ENCODE data around the gene KRAS.
A peak's percentile ranks its signal among the peaks of the same experiment; 100 is the strongest.

KRAS gene

DNA sequence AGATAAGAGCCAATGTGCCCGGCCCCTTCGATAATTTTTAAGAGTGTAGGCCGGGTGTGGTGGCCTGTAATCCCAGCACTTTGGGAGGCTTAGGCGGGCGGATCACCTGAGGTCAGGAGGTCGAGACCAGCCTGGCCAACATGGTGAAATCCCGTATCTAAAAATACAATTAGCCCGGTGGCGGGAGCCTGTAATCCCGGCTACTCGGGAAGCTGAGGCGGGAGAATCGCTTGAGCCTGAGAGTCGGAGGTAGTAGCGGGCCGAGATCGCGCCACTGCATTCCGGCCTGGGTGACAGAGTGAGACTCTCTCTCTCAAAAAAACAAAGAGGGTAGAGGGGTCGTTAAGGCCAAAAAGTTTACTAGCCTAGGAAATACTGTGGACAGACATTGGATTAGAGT, 2.6 kb downstream of the KRAS start:
- peak overlapping the region in 2 of 3 experiments; percentile 41 to 72 for H3K27ac Mint-ChIP-seq
- H3K9me3 Mint-ChIP-seq: no peaks in the 10 kb centered on the region
- peak overlapping the region; percentile 72 to 85 (median 82) for H3K4me3 Mint-ChIP-seq
- H3K4me1 Mint-ChIP-seq: peaks cover 23% of the 10 kb centered on the region
- peaks cover 22% of the 10 kb centered on the region for H3K36me3 Mint-ChIP-seq (ENCODE audit: low read depth)
- TF ChIP-seq, protein P1, sequence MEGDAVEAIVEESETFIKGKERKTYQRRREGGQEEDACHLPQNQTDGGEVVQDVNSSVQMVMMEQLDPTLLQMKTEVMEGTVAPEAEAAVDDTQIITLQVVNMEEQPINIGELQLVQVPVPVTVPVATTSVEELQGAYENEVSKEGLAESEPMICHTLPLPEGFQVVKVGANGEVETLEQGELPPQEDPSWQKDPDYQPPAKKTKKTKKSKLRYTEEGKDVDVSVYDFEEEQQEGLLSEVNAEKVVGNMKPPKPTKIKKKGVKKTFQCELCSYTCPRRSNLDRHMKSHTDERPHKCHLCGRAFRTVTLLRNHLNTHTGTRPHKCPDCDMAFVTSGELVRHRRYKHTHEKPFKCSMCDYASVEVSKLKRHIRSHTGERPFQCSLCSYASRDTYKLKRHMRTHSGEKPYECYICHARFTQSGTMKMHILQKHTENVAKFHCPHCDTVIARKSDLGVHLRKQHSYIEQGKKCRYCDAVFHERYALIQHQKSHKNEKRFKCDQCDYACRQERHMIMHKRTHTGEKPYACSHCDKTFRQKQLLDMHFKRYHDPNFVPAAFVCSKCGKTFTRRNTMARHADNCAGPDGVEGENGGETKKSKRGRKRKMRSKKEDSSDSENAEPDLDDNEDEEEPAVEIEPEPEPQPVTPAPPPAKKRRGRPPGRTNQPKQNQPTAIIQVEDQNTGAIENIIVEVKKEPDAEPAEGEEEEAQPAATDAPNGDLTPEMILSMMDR (IDR thresholded peaks at IDR 0.05; ENCODE audit: unreplicated experiment in 3 of 3): no peak
- H3K27me3 Mint-ChIP-seq (ENCODE audit: low read depth): no peaks in the 10 kb centered on the region

DNA sequence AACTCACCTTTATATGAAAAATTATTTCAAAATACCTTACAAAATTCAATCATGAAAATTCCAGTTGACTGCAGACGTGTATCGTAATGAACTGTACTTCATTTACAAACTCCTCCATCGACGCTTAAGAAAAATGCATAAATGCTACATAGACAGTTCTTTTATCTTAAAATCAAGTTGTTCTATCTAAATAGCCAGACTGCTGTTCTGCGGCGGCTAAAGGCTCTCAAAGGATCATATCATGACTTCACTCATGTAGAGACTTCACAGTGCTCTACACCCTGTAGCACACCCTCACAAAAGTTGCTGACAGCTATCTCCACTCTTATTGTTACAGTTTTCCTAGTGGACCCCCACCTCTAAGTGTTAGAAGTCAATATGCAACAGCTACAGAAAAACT, 5.2 kb downstream of the KRAS start:
- TF ChIP-seq, protein P1 (IDR thresholded peaks at IDR 0.05; ENCODE audit: unreplicated experiment in 3 of 3): no peak
- no peaks in the 10 kb centered on the region for H3K27me3 Mint-ChIP-seq (ENCODE audit: low read depth)
- H3K4me3 Mint-ChIP-seq: peak overlapping the region in 2 of 3 experiments; percentile 22 to 43
- peaks cover 23% of the 10 kb centered on the region for H3K4me1 Mint-ChIP-seq
- peak overlapping the region in 2 of 3 experiments; percentile 28 to 64 for H3K27ac Mint-ChIP-seq
- H3K36me3 Mint-ChIP-seq (ENCODE audit: low read depth): peaks cover 25% of the 10 kb centered on the region
- H3K9me3 Mint-ChIP-seq: no peaks in the 10 kb centered on the region

DNA sequence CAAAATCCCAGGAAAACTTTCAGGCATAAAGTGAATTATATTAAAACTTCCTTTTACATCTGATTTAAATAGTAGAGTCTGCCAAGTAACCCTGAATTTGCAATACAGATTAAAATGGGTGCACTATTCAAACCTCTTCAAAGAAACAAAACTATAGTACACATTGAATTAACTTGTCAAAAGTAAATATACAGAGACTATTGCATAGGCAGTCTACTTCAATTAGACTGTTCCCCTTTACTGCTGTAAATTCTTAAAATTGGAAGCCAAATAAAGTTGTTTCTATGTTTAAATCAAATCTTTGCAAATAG, 7.1 kb downstream of the KRAS start:
- TF ChIP-seq, protein P1 (IDR thresholded peaks at IDR 0.05; ENCODE audit: unreplicated experiment in 3 of 3): no peak
- Mint-ChIP-seq H3K27ac (no peak overlapping the region), H3K4me3 (no peak overlapping the region), H3K36me3 (ENCODE audit: low read depth) (peaks cover 34% of the 10 kb centered on the region), H3K27me3 (ENCODE audit: low read depth) (no peaks in the 10 kb centered on the region), H3K4me1 (peaks cover 16% of the 10 kb centered on the region), H3K9me3 (no peaks in the 10 kb centered on the region)

DNA sequence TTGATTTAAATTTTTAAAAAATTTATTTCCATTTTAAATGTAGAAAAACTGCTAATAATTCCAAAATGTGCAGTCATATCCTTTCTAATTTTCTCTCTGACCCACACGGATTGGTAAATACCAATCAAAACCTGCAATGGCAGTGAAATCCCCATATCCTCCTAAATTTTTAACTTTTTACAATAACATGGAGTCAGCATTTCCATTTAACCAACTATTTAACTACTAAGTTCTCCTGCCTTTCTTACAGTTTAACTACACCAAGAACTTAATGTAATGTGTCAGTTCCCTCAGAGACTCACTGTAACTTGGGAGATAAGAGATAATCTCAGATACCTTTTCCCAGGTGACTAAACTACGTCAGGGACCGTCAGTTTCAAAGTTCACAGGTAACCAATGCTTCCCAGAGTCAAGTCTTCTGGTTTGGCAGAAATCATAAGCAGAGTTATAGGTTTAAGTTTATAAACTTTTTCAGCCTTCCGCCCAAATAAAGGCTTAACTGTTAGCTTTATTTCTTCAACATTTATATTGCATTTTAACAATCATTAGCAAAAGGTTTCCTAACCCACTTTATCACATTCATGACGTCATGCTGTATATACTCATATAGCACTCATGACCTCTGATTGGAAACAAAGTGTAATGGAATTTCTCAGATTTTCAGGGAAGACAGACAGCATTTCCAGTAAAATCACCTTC, 7.6 kb downstream of the KRAS start:
- Mint-ChIP-seq H3K4me3 (no peak overlapping the region), H3K27ac (no peak overlapping the region), H3K36me3 (ENCODE audit: low read depth) (peaks cover 34% of the 10 kb centered on the region), H3K27me3 (ENCODE audit: low read depth) (no peaks in the 10 kb centered on the region), H3K9me3 (no peaks in the 10 kb centered on the region), H3K4me1 (peaks cover 11% of the 10 kb centered on the region)
- TF ChIP-seq, protein P1 (IDR thresholded peaks at IDR 0.05; ENCODE audit: unreplicated experiment in 3 of 3): no peak

DNA sequence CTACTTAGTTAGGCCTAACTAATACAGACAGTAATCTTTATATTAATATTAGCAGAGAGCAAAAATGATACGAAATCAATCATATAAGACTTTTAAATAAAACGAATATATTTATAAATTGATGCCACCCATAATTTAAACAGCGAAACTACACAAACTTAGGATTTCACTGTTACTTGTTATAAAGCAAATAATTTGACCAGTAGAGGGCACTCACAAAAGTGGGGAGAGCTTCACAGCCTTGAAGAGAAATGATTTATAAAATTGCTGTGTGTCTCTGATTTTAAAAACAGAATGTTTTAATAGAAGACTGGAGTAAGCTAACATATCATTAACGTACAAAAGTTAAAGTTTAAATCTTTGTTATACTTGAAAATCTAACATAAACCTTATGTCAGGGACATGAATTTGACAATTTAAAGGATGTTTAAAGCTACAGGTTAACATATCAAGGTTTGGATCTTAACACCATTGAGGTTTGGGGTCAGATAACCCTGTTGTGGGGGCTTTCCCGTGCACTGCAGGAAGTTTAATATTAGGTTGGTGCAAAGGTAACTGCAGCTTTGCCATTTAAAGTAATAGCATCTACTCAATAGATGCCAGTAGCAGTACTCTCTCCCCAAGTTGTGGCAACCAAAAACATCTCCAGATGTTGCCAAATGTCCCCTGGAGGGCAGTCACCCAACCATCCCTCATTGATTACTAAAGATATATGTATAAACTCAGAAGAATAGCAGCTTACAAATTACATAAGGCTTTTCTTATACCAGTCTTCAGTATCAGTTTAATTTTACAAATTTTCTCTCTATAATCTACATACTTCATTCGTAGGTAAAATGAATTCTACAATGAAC, 9.3 kb downstream of the KRAS start:
- Mint-ChIP-seq H3K9me3 (no peaks in the 10 kb centered on the region), H3K27ac (no peak overlapping the region), H3K4me1 (peaks cover 5% of the 10 kb centered on the region), H3K36me3 (ENCODE audit: low read depth) (peaks cover 44% of the 10 kb centered on the region), H3K4me3 (no peak overlapping the region), H3K27me3 (ENCODE audit: low read depth) (no peaks in the 10 kb centered on the region)
- TF ChIP-seq, protein P1 (IDR thresholded peaks at IDR 0.05; ENCODE audit: unreplicated experiment in 3 of 3): peak; percentile 66 to 71 (median 70)
